ENCODE results near the gene VPS37D.
"Not testable (repeated sequence)": the region's sequence is repeated elsewhere in the genome, so short reads cannot be mapped to it uniquely, and the experiment has no call there.

The VPS37D gene

GRCh38 chr7:73712773-73713172 is 45.1 kb downstream of the VPS37D start (continued):
- TF ChIP-seq ZBTB49 (tag by site-specific recombination; IDR thresholded peaks at IDR 0.05; ENCODE audit: low read depth) (no peak), ZNF138 (tag by site-specific recombination; IDR thresholded peaks at IDR 0.05; ENCODE audit: borderline replicate concordance) (no peak), ZNF169 (tag by site-specific recombination; IDR thresholded peaks at IDR 0.05) (no peak), ZNF433 (tag by site-specific recombination; IDR thresholded peaks at IDR 0.05; ENCODE audit: low read depth) (no peak)

GRCh38 chr7:73713319-73713718 is 45.7 kb downstream of the VPS37D start:
- POLR2A ChIA-PET; H3K4me3 ChIP-seq (ENCODE audit: low read depth, low read length); H3K27ac ChIP-seq (ENCODE audit: extremely low read depth, low read depth, low read length); H3K9me3 ChIP-seq (ENCODE audit: control insufficient read depth, insufficient read depth, low read depth, low read length); H3K36me3 ChIP-seq (ENCODE audit: control insufficient read depth in 2 of 2, insufficient read depth in 1 of 2, low read length in 2 of 2): not testable (repeated sequence)
- CTCF ChIA-PET = interaction anchor here (0.8 to 3.5 kb wide), 2 partner anchors 106 to 347 kb away, joined by 3 to 17 read pairs; no protein-coding TSS in a partner anchor
- peaks cover 16% of the 10 kb centered on the region for H3K4me1 ChIP-seq (ENCODE audit: control insufficient read depth, insufficient read depth, low read length)
- peak; percentile 78 for TF ChIP-seq ZNF121 (tag by site-specific recombination; IDR thresholded peaks at IDR 0.05)

GRCh38 chr7:73715648-73716317 is 48.2 kb downstream of the VPS37D start:
- ChIA-PET POLR2A (interaction anchor here (0.6 to 2.3 kb wide), 8 partner anchors 12 to 285 kb away, joined by 3 to 12 read pairs (median 4); partner anchors contain the start of genes ABHD11, BAZ1B and BUD23), CTCF (interaction anchor here (0.6 to 3.5 kb wide), 4 partner anchors 10 to 181 kb away, joined by 3 to 17 read pairs (median 9); no protein-coding TSS in a partner anchor)
- no peaks in the 10 kb centered on the region; a peak in 1 of 3 replicates for H3K36me3 ChIP-seq (ENCODE audit: control insufficient read depth in 2 of 2, insufficient read depth in 1 of 2, low read length in 2 of 2)
- H3K27ac ChIP-seq (ENCODE audit: extremely low read depth, low read depth, low read length) = peak overlapping the region; percentile 6
- H3K4me3 ChIP-seq (ENCODE audit: low read depth, low read length) = no peak overlapping the region
- no peaks in the 10 kb centered on the region for H3K9me3 ChIP-seq (ENCODE audit: control insufficient read depth, insufficient read depth, low read depth, low read length)
- H3K4me1 ChIP-seq (ENCODE audit: control insufficient read depth, insufficient read depth, low read length) = peaks cover 18% of the 10 kb centered on the region
- peak; percentile 94 for TF ChIP-seq ZNF362 (tag by site-specific recombination; IDR thresholded peaks at IDR 0.05)
- no peak for TF ChIP-seq SALL2 (tag by site-specific recombination; IDR thresholded peaks at IDR 0.05; ENCODE audit: borderline replicate concordance)
- no peak for TF ChIP-seq TSHZ1 (tag by site-specific recombination; IDR thresholded peaks at IDR 0.05; ENCODE audit: borderline replicate concordance)
- TF ChIP-seq WT1 (tag by site-specific recombination; IDR thresholded peaks at IDR 0.05) = peak; percentile 59; the same call in 1 of the 2 replicates
- TF ChIP-seq, protein P1, sequence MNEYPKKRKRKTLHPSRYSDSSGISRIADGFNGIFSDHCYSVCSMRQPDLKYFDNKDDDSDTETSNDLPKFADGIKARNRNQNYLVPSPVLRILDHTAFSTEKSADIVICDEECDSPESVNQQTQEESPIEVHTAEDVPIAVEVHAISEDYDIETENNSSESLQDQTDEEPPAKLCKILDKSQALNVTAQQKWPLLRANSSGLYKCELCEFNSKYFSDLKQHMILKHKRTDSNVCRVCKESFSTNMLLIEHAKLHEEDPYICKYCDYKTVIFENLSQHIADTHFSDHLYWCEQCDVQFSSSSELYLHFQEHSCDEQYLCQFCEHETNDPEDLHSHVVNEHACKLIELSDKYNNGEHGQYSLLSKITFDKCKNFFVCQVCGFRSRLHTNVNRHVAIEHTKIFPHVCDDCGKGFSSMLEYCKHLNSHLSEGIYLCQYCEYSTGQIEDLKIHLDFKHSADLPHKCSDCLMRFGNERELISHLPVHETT (tag by site-specific recombination; IDR thresholded peaks at IDR 0.05) = peak; percentile 81
- TF ChIP-seq, protein P2, sequence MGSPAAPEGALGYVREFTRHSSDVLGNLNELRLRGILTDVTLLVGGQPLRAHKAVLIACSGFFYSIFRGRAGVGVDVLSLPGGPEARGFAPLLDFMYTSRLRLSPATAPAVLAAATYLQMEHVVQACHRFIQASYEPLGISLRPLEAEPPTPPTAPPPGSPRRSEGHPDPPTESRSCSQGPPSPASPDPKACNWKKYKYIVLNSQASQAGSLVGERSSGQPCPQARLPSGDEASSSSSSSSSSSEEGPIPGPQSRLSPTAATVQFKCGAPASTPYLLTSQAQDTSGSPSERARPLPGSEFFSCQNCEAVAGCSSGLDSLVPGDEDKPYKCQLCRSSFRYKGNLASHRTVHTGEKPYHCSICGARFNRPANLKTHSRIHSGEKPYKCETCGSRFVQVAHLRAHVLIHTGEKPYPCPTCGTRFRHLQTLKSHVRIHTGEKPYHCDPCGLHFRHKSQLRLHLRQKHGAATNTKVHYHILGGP (tag by site-specific recombination; IDR thresholded peaks at IDR 0.05) = no peak
- peak; percentile 77; the same call in 1 of the 2 replicates for TF ChIP-seq ZSCAN16 (tag by site-specific recombination; IDR thresholded peaks at IDR 0.05)
- TF ChIP-seq, protein P3, sequence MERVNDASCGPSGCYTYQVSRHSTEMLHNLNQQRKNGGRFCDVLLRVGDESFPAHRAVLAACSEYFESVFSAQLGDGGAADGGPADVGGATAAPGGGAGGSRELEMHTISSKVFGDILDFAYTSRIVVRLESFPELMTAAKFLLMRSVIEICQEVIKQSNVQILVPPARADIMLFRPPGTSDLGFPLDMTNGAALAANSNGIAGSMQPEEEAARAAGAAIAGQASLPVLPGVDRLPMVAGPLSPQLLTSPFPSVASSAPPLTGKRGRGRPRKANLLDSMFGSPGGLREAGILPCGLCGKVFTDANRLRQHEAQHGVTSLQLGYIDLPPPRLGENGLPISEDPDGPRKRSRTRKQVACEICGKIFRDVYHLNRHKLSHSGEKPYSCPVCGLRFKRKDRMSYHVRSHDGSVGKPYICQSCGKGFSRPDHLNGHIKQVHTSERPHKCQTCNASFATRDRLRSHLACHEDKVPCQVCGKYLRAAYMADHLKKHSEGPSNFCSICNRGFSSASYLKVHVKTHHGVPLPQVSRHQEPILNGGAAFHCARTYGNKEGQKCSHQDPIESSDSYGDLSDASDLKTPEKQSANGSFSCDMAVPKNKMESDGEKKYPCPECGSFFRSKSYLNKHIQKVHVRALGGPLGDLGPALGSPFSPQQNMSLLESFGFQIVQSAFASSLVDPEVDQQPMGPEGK (tag by site-specific recombination; IDR thresholded peaks at IDR 0.05) = peak; percentile 83
- TF ChIP-seq ZNF366 (tag by site-specific recombination; conservative IDR thresholded peaks at IDR 0.05) = peak; percentile 65
- TF ChIP-seq ZNF645 (tag by site-specific recombination; IDR thresholded peaks at IDR 0.05) = no peak
- TF ChIP-seq ZBTB17 (tag by site-specific recombination; IDR thresholded peaks at IDR 0.05) = peak; percentile 8

All from HEK293 (cell line).